Keratinocyte (primary cell): ENCODE results near the gene GPX5. TPM values are rescaled to one million over a fixed set of nuclear protein-coding genes. Genes with fewer than 3 reads are reported as not detected.

ENCODE experiments used
- DNase-seq: peaks from one replicate; pipeline ENCODE4 v3.0.0-alpha.2; 2011; ENCODE audit warnings: low read depth, missing footprints, low spot score
- FAIRE-seq: peaks from 2 replicates; lab custom pipeline; 2011; peaks lifted over from hg19 to GRCh38; lab: Jason Lieb, UNC
- H2AFZ ChIP-seq: 2 replicates; pipeline ENCODE4 v1.6.0; 2012; ENCODE audit warnings: low read length, control low read depth, inconsistent platforms; ENCODE audit not compliant: control insufficient read depth
- H3K27ac ChIP-seq: 2 replicates; pipeline ENCODE4 v1.5.1; 2011; ENCODE audit warnings: low read length; ENCODE audit not compliant: control insufficient read depth, insufficient read depth
- H3K27me3 ChIP-seq: 3 replicates; pipeline ENCODE4 v1.6.0; 2011; ENCODE audit warnings: low read length; ENCODE audit not compliant: control insufficient read depth, insufficient read depth; ENCODE audit errors: extremely low read depth
- H3K36me3 ChIP-seq, 2 experiments: 2 replicates in 1 of 2; 3 replicates in 1 of 2; pipeline ENCODE4 v1.5.1; 2011; ENCODE audit warnings: low read length in 2 of 2, mild to moderate bottlenecking in 1 of 2; ENCODE audit not compliant: control insufficient read depth in 2 of 2, insufficient read depth in 2 of 2; ENCODE audit errors: extremely low read depth in 1 of 2
- H3K4me1 ChIP-seq: 3 replicates; pipeline ENCODE4 v1.5.1; 2011; ENCODE audit warnings: low read length; ENCODE audit not compliant: control insufficient read depth, insufficient read depth; ENCODE audit errors: extremely low read depth
- H3K4me2 ChIP-seq: 3 replicates; pipeline ENCODE4 v1.6.0; 2011; ENCODE audit warnings: low read depth, low read length; ENCODE audit not compliant: control insufficient read depth, insufficient read depth; ENCODE audit errors: extremely low read depth
- H3K4me3 ChIP-seq, 3 experiments: fragments of 200-600 bp in 1 of 3; sonication (generic) in 1 of 3; 2 replicates in 2 of 3; 3 replicates in 1 of 3; pipeline ENCODE4 v1.5.1; 2011 to 2016; ENCODE audit warnings: low read length in 3 of 3, mild to moderate bottlenecking in 3 of 3, control low read depth in 2 of 3, inconsistent platforms in 1 of 3, low read depth in 1 of 3, mixed read lengths in 1 of 3, mixed run types in 1 of 3, moderate library complexity in 1 of 3; ENCODE audit not compliant: control insufficient read depth in 2 of 3, insufficient read depth in 2 of 3; ENCODE audit errors: extremely low read depth in 1 of 3
- H3K79me2 ChIP-seq: 2 replicates; pipeline ENCODE4 v1.6.0; 2012; ENCODE audit warnings: low read length; ENCODE audit not compliant: control insufficient read depth, insufficient read depth
- H3K9ac ChIP-seq: 3 replicates; pipeline ENCODE4 v1.6.0; 2011; ENCODE audit warnings: low read length; ENCODE audit not compliant: control insufficient read depth, insufficient read depth; ENCODE audit errors: extremely low read depth
- H3K9me1 ChIP-seq: 3 replicates; pipeline ENCODE4 v1.6.0; 2011; ENCODE audit warnings: low read length; ENCODE audit not compliant: control insufficient read depth, insufficient read depth; ENCODE audit errors: extremely low read depth
- H3K9me3 ChIP-seq: 2 replicates; pipeline ENCODE4 v1.5.1; 2012; ENCODE audit warnings: low read depth, low read length; ENCODE audit not compliant: control insufficient read depth
- H4K20me1 ChIP-seq: 3 replicates; pipeline ENCODE4 v1.6.0; 2011; ENCODE audit warnings: low read length; ENCODE audit not compliant: control insufficient read depth, insufficient read depth; ENCODE audit errors: extremely low read depth
- EZH2 ChIP-seq: IDR thresholded peaks from one replicate; pipeline ENCODE4 v1.6.1; 2012; ENCODE audit warnings: inconsistent platforms, mild to moderate bottlenecking, low read length, moderate library complexity
- dilution Hi-C: fragments of 300-500 bp; cut with MboI; formaldehyde crosslinking; loops from one replicate; pipeline ENCODE4 v1.7.0; 2020; ENCODE audit warnings: low sequenced_read_pairs; ENCODE audit not compliant: extremely low pct_ligation_motif_present
- polyA plus RNA-seq, 5 experiments: library from polyadenylated mRNA; depleted of rRNA in 3 of 5; stranded (reverse) in 3 of 5; stranded (forward) in 1 of 5; unstranded in 1 of 5; fragments of >200 nt; gene quantifications; 1 replicate in 1 of 5; 2 replicates in 3 of 5; 3 replicates in 1 of 5; pipeline versions ENCODE4 v1.2.1 to v1.2.3, GENCODE V29; 2011 to 2012; ENCODE audit warnings: missing spikeins in 2 of 5, low read depth in 1 of 5, low replicate concordance in 1 of 5
- TF ChIP-seq, protein P1 (sequence below), 3 experiments: IDR thresholded peaks in 1 of 3; conservative IDR thresholded peaks in 1 of 3; optimal IDR thresholded peaks in 1 of 3; 2 replicates in 2 of 3; 3 replicates in 1 of 3; pipeline versions ENCODE3 to v1.5.1; 2011; ENCODE audit warnings: low read length in 3 of 3, mild to moderate bottlenecking in 3 of 3, moderate library complexity in 2 of 3, control low read depth in 1 of 3, inconsistent platforms in 1 of 3; ENCODE audit not compliant: insufficient read depth in 2 of 3; ENCODE audit errors: extremely low read depth in 1 of 3

GPX5 gene
- polyA plus RNA-seq, 1 donor (not counting 4 experiments of a cell fraction or from before 2014, with no cell fraction given): not detected

DNA sequence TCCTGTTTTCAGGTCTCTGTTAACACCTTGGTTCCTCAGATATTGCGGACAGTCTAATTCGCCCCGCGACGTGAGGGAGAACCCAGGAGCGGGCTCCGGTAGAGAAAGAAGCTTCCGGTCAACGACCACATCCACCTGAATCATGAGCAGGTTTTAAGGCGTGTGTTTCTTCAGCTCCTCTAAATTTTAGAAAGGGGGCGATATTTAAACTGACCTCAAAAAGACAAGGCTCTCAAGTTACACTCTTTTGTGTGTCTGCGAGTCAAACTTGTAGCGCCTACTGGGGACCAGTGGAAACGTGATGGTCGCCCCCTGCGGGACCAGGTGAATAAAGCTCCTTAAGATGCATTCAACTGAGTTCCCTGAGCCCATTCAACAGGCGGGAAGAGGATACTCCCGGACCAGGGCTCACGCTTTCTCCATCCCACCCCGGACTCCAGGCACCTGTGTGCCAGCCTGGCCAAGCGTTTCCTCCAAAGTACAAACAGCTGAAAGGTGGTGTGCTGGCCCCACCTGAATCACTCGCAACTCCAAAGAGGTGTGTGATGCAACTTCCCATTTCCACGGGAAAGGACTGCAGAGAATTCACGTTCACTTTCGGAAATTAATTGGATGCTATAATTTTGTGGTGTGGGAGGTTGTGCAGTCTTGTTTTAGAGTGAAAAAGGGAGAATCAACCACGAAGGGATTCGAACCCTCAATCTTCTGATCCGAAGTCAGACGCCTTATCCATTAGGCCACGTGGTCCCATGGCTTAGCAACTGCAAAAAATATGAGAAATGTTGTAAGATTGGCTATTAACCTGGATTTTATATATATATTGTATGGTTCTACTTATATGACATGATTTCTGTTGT lies 17.0 kb downstream of the GPX5 start:
- H3K9ac ChIP-seq: no peak overlapping the region
- H3K27me3 ChIP-seq: peaks cover 4% of the 10 kb centered on the region
- dilution Hi-C loops: no loop called here
- no peaks in the 10 kb centered on the region for H3K36me3 ChIP-seq
- H3K4me1 ChIP-seq: peaks cover 17% of the 10 kb centered on the region
- H3K79me2 ChIP-seq: no peaks in the 10 kb centered on the region
- H3K4me2 ChIP-seq: peak overlapping the region; percentile 90
- peak overlapping the region; percentile 16 for H3K27ac ChIP-seq
- H3K9me1 ChIP-seq: no peaks in the 10 kb centered on the region
- FAIRE-seq: peak; percentile 41
- no peaks in the 10 kb centered on the region for H4K20me1 ChIP-seq
- peak overlapping the region; percentile 24 to 72 (median 71) for H3K4me3 ChIP-seq
- peak; percentile 62 for DNase-seq
- H2AFZ ChIP-seq: peak overlapping the region; percentile 11
- no peak for TF ChIP-seq EZH2
- TF ChIP-seq, protein P1, sequence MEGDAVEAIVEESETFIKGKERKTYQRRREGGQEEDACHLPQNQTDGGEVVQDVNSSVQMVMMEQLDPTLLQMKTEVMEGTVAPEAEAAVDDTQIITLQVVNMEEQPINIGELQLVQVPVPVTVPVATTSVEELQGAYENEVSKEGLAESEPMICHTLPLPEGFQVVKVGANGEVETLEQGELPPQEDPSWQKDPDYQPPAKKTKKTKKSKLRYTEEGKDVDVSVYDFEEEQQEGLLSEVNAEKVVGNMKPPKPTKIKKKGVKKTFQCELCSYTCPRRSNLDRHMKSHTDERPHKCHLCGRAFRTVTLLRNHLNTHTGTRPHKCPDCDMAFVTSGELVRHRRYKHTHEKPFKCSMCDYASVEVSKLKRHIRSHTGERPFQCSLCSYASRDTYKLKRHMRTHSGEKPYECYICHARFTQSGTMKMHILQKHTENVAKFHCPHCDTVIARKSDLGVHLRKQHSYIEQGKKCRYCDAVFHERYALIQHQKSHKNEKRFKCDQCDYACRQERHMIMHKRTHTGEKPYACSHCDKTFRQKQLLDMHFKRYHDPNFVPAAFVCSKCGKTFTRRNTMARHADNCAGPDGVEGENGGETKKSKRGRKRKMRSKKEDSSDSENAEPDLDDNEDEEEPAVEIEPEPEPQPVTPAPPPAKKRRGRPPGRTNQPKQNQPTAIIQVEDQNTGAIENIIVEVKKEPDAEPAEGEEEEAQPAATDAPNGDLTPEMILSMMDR (optimal IDR thresholded peaks at IDR 0.05 in 1 of 3, IDR thresholded peaks at IDR 0.05 in 1 of 3, conservative IDR thresholded peaks at IDR 0.05 in 1 of 3; ENCODE audit: extremely low read depth in 1 of 3, insufficient read depth in 2 of 3, low read length in 3 of 3): peak; percentile 52 to 63 (median 63)
- H3K9me3 ChIP-seq: no peaks in the 10 kb centered on the region

DNA sequence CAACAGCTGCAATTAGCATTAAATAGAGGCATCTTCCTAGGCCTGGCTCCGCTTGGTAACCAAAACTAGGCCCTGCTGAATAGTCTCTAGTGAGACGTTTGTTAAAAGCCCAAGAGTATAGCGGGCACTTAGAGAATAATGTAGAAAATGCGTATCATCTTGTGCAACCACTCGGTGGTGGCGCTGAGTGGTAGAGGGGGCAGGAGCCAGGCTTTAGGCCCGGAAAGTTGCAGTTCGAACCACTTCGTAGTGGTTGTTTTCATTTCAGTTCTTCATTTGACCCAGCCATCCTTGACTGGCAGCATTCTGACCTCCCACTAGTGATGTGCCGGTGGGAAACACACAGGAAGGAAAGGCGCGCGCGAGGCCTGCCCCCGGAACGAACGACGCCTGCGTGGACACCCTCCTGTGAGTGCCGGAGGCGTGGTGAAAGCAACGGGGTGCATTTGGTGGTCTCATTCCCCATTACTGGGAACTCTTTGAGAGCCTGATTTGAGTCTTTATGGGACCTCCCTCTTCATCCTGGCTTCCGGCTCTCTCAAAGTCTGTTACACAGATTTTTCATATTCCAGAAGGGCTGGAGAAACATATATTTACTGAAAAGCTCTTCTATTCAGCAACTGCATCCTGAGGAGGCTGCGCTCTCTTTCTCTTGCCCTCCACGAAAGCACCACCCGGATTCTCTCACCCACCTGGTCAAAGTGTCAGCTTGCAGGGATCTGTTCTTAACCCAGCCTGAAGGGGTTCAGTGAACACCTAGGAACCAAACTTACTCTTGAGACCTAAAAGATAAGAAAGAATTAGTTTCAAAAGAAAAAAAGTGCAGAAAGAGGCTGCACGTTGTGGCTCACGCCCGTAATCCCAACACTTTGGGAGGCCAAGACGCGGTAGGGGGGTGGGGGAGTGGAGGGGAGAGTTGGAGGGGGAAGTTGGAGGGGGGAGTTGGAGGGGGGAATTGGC lies 18.2 kb downstream of the GPX5 start:
- Histone ChIP-seq H3K4me1 (peaks cover 17% of the 10 kb centered on the region), H3K27me3 (peaks cover 4% of the 10 kb centered on the region), H3K79me2 (no peaks in the 10 kb centered on the region), H3K9me1 (no peaks in the 10 kb centered on the region), H3K9ac (no peak overlapping the region), H3K4me2 (peak overlapping the region; percentile 90), H3K27ac (no peak overlapping the region), H2AFZ (peak overlapping the region; percentile 71), H3K9me3 (no peaks in the 10 kb centered on the region), H3K4me3 (peak overlapping the region in 2 of 3 experiments; percentile 36 to 56), H3K36me3 (no peaks in the 10 kb centered on the region), H4K20me1 (no peaks in the 10 kb centered on the region)
- FAIRE-seq (no peak), DNase-seq (no peak)
- TF ChIP-seq, protein P1 (optimal IDR thresholded peaks at IDR 0.05 in 1 of 3, IDR thresholded peaks at IDR 0.05 in 1 of 3, conservative IDR thresholded peaks at IDR 0.05 in 1 of 3; ENCODE audit: extremely low read depth in 1 of 3, insufficient read depth in 2 of 3, low read length in 3 of 3): no peak
- no peak for TF ChIP-seq EZH2
- dilution Hi-C loops: no loop called here
